Stimulated activated CD8-positive, alpha-beta memory T cell treated with anti-CD3 and anti-CD28 coated beads, Interleukin-4, amount 100 ng/mL, for 1 hour (primary cell): Measurements from ENCODE around the gene PPP1R9B.
A peak's percentile ranks its signal among the peaks of the same experiment; 100 is the strongest.

Source experiments
- DNase-seq, 2 donors: peaks; one replicate each; pipeline ENCODE4 v3.0.0-alpha.2; 2020; ENCODE audit warnings: low read depth in 2 of 2, low spot score in 1 of 2

PPP1R9B gene

GRCh38 chr17:50109785-50110184 is 40.7 kb downstream of the PPP1R9B start:
- DNase-seq = no peak

DNA sequence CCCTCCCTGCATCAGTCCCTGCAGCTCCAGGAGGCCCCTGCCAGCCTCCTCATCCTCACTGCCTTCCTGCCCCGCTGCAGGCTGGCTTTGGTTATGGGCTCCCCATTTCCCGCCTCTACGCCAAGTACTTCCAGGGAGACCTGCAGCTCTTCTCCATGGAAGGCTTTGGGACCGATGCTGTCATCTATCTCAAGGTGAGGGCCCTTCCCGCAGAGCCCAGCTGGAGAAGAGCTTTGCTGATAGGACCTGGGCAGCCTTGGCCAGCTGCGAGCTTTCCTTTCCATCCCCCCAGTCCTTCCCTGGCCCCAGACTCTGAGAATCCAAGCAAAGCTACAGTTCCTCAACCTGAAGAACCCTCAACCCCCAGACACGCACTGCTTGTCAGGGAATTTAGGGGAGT is 41.3 kb downstream of the PPP1R9B start:
- no peak for DNase-seq

DNA sequence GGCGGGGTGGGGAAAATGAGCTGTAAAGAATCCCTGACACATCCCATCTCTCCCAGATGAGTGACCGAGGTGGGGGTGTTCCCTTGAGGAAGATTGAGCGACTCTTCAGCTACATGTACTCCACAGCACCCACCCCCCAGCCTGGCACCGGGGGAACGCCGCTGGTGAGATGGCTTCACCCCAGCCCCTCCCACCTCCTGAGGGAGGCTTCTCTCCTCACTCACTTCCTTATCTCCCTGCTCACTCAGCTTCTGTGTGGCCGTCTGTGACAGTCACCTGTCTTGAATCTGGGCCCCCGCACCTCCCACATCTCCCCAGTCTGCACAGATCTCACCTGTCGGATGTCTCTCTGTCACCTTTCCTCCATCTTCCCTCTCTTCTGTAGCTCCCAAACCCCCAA is 41.9 kb downstream of the PPP1R9B start:
- no peak for DNase-seq

DNA sequence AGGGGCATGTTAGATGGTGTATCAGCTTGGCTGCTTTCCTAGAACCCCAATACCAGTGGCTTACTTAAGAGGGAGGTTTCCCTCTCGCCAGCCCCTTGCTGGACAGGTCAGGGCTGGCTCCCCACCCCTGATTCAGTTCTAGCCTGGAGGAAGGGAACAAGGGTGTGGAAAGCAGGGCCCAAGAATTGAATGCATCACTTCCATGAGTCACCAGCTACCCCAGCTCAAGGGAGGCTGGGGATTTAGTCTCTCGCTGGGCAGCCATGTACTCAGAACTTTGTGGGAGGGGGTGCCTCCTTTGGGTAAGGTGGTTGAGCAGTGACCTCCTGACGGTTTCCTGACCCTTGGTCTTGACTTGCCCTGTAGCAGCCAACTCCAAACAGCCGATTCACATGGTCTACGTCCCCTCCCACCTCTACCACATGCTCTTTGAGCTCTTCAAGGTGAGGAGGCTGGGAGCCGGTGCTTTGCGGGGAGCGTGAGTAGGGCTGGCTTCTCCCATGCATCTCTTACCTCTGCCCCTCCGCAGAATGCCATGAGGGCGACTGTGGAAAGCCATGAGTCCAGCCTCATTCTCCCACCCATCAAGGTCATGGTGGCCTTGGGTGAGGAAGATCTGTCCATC is 42.6 kb downstream of the PPP1R9B start:
- no peak for DNase-seq

- no peak for DNase-seq
Measured at GRCh38 chr17:50106393-50107131, 43.9 kb downstream of the PPP1R9B start.

DNA sequence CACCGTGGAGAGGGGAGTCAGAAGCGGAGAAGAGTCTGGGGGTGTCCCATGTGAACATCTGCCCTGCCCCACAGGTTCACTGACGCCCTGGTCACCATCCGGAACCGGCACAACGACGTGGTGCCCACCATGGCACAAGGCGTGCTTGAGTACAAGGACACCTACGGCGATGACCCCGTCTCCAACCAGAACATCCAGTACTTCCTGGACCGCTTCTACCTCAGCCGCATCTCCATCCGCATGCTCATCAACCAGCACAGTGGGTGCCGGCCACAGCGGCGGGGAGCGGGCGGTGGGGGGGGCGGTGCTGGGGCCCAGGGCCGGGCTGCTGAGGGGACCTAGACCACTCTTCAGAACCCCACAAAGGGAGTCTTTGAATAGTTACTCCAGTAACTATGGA is 44.7 kb downstream of the PPP1R9B start:
- no peak for DNase-seq

GRCh38 chr17:50103941-50104340 is 46.5 kb downstream of the PPP1R9B start:
- DNase-seq = no peak

DNA sequence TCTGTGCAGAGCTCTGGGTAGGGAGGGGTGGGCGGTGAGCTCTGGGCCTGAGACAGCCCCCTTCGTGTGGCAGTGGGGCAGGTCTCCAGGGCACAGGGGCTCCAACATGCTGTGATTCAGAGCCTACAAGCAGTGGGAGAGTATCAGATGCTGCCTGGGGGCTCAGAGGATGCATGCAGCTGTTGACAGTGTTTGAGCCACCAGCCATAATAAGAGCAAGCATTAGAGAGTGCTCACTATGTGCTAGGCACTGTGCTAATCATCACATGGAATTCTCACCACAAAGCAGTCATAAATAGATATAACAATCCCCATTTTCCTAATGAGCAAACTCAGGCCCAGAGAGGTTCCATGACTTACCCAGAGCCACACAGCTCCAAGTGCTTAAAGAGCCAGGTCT is 47.2 kb downstream of the PPP1R9B start:
- no peak for DNase-seq

- no peak for DNase-seq
Measured at GRCh38 chr17:50102164-50102991, 48.1 kb downstream of the PPP1R9B start.

- no peak for DNase-seq
Measured at GRCh38 chr17:50101346-50102163, 48.9 kb downstream of the PPP1R9B start.

DNA sequence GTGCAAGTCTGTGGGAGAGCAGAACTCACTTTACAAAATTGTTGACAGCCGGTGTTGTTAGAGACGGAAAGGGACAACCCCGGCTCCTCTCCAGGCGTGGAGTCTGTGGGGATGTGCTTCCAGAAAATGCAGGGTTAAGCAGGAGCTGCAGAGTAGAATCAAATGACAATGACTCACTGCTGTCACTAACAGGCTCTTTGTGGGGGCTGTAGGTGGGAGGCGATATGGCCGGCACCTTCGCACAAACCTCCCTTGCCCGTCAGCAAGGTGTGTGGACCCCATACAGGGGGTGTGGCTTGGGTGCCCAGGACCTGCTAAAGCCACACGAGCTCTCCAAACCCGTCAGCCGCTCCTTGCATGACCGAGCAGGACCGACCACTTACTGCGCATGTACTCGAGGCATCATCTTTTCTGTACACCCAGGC is 49.5 kb downstream of the PPP1R9B start:
- no peak for DNase-seq

GRCh38 chr17:50100480-50100883 is 50.0 kb downstream of the PPP1R9B start:
- no peak for DNase-seq

DNA sequence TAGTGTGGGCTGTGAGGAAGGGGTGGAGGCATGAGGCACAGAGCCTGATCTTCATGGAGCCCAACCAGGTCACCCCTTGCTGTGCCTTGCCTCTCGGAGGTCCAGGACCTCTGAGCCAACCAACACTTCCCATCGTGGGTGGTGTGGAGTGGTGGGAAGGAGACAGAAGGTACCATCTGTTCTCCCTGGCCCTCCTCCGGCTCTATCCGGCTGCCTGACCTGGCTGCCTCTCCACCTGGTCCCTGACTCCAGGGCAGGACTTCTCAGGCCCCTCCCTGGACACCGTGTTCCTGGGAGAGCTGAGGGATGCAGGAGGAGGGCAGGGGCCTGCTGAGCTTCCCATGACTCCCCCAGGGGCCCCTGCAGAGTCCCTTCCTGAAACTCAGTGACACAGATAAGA is 51.5 kb downstream of the PPP1R9B start:
- no peak for DNase-seq

GRCh38 chr17:50098583-50098982 is 51.9 kb downstream of the PPP1R9B start:
- no peak for DNase-seq

- DNase-seq = no peak
Measured at GRCh38 chr17:50097926-50098325, 52.6 kb downstream of the PPP1R9B start.

DNA sequence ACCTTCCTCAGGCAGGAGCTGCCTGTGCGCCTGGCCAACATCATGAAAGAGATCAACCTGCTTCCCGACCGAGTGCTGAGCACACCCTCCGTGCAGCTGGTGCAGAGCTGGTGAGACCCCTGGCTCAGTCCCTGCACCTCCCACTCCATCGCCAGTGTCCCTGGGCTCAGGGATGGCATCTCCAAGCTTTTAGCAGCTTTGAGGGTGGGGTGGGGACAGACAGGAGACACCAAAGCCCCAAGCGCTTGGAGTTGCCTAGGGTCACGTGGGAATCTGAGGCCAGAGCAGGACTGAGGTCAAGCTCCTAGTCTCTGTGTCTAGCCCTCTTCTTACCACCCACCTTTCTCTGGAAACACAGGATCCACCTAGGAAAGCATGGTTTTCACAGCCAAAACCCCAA is 53.0 kb downstream of the PPP1R9B start:
- no peak for DNase-seq

- no peak for DNase-seq
Measured at GRCh38 chr17:50096758-50097157, 53.7 kb downstream of the PPP1R9B start.

- DNase-seq = no peak
Measured at GRCh38 chr17:50096092-50096491, 54.4 kb downstream of the PPP1R9B start.

- no peak for DNase-seq
Measured at GRCh38 chr17:50095626-50096037, 54.8 kb downstream of the PPP1R9B start.

DNA sequence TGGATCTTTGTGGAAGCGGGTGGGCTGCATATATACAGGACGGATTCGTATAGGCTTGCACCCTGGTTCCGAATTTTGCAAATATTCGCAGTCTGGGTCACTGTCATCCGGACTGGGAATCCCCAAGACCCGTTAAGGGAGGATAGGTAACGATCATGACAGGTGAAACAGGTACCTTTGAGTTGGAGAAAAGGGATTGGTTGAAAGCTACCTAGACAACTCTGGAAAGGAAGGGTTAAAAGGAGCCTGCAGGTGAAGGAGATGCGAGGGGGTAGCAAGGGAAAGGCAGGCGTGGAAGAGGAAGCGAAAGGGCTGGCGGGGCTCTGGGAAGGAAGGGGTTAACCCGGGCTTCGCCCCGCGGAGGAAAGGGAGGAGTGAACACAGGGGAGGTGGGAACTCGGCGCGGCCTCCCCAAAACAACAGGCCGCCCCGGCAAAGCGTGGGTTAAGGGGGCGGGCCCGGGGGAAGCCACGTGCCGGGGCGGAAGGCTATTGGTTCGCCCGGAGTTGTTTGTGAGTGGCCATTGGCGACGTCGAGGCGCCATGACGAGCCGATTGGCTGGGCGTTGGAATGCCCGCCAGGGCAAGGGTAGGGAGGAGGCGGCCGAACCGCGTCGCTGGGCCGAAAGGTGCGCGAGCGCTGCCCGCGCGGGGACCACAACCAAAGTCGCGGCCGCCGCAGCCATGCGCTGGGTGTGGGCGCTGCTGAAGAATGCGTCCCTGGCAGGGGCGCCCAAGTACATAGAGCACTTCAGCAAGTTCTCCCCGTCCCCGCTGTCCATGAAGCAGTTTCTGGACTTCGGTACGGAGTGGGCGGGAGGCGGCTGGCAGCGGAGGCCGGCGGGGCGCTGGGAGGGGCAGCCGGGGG is 55.5 kb downstream of the PPP1R9B start, which contains the start of gene PDK2:
PDK2 (plus strand) TSS at position 599 of the 867 bp plus-strand sequence; CDS start at position 684, 85 bp downstream.
- peak; percentile 85 to 91 for DNase-seq
